Stimulated activated CD8-positive, alpha-beta memory T cell treated with anti-CD3 and anti-CD28 coated beads, Interleukin-4, amount 100 ng/mL, for 48 hours (primary cell): ENCODE measurements around the gene FOXA1.
"Not testable (repeated sequence)": the region's sequence is repeated elsewhere in the genome, so short reads cannot be mapped to it uniquely, and the experiment has no call there.

Experiments
- DNase-seq: peaks from one replicate; pipeline ENCODE4 v3.0.0-alpha.2; 2020

The FOXA1 gene

DNA sequence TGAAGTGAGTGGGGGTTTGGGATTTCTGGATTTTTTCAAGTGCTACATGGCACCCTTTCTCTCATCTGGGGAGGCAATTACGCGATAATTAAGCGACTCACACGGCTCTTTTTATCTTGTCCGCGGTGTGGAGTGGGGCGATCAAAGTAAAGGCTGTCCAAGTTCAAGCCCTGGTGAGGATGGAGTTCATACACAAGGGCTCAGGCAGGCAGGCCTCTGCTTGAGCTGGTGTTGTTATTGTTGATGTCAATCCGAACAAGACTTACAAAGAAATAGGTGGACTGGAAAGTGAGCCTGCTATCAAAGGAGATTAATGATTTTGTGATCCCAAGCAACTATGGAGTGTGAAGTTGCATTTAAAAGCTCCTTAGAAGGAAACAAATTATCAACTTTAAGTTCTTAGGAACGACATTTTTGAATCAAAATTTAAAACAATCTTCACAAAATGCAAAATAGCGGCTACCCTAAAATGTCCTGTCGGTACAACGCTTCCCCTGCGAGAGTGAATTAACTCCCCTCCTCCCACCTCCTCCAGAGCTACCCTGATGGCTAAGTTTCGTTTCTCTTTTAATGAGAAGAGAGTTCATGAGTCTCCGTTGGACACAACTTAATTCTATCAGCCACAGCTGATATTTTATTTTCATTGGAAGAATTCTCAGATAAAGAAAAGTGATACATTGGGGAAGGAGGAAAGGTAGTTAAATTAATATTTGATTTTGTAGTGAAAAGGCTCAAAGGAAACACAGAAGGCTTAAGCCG lies 5.9 kb downstream of the FOXA1 start:
- no peak for DNase-seq

- no peak for DNase-seq
These were observed 6.4 kb downstream of the FOXA1 start for GRCh38 chr14:37588667-37588955.

- DNase-seq, result no peak
These were observed 7.0 kb downstream of the FOXA1 start for GRCh38 chr14:37587881-37588666.

DNA sequence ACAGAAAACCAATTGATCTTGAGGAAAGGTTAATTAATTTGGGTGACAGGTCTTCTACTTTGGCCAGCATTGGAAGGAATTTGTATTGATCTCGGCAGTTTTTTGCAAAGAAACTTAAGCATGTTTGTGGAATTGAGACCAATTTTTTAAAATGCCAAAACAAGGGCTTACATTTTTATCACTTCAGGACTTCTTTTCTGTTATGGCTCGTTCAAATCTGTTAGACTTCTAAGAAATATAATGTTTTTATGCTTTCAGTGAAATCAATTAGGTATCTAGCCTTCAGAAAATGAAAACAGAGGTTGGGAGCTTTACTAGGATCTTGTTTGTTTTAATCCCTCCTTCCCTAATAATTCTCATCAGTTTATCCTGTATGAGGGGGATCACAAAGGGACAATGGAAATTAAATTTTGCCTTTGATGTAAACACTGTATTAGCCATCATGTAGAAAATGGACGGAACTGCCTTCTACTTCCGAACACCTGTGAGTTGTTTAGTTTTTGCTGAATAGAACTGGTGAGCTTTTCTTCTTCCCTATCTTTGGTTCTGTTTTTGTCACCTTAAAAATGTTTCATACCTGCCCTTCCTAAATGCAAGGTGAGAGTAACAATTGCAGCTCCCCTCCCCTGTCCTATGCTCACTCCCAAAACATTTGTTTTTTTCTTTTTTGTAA lies 7.8 kb downstream of the FOXA1 start:
- DNase-seq, result no peak

DNA sequence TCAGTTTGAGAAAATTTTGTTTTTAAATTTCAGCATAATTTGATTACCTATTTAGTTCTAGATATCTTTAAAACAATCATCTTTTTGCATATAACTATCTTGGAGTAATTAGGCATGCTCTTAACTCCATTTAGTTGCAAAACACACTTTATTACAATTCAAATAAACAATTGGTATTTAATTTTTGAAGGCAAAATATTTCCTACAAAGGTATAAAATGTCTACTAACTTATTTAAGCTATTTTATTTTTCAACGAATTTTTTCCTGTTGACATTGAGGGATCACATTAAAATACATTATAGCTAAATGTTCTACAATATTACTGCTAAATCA lies 8.3 kb downstream of the FOXA1 start:
- no peak for DNase-seq

DNA sequence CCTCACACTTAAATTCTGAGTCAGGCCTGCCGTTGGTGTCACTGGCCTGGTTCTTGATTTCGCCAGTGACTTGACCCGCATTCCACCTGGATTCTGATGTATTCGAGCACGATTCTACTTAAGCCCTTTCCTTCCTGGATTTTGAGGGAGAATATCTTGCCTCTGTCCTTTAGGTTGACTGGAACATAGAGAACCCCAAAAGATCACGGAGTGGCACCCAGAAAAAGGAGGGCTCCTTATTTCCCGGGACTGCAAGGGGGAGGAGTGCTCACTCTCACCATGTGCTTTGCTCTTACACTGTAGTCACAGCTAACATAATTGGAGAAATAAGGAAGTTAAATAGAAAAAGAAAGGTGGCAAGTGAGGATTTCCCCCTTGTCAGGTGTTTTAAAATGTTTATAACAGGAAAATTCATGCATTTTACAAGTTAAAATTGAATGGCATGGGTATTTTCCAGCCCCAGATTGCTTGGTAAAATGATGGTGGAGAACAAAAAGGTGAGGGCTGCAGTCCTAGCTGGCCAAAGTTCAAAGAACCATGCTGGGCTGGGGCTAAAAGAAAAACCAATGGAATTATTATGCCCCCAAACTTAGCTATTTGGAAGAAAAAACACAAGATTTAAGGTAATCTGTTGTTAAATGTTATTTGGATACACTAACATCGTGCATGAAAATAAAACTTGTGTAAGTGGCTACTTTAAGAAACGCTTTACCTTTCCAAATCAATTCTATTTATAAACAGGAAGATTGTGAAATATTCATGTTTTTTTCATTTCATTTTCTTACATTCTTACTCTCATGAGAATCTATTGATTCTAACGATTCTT lies 8.9 kb downstream of the FOXA1 start:
- no peak for DNase-seq

DNA sequence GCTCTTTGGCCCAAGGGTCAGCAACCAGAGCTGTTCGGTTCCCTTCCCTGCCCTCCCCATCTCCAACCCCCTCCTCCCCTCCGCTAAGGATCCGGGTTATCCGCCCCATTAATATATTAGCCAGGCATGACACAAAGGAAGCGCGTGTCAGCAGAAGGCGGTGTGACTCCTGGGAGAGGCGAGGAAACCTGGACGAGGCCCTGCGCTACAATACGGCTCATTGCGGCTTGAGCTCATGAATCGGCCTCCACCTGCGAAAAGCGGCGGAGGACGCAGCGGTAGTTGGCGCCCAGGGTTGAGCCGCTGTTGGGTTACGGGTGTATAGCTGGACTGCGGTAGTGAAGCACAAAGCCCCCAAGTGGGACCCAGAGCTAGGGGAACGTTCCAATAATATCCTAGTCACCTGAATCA lies 9.9 kb downstream of the FOXA1 start:
- no peak for DNase-seq

DNA sequence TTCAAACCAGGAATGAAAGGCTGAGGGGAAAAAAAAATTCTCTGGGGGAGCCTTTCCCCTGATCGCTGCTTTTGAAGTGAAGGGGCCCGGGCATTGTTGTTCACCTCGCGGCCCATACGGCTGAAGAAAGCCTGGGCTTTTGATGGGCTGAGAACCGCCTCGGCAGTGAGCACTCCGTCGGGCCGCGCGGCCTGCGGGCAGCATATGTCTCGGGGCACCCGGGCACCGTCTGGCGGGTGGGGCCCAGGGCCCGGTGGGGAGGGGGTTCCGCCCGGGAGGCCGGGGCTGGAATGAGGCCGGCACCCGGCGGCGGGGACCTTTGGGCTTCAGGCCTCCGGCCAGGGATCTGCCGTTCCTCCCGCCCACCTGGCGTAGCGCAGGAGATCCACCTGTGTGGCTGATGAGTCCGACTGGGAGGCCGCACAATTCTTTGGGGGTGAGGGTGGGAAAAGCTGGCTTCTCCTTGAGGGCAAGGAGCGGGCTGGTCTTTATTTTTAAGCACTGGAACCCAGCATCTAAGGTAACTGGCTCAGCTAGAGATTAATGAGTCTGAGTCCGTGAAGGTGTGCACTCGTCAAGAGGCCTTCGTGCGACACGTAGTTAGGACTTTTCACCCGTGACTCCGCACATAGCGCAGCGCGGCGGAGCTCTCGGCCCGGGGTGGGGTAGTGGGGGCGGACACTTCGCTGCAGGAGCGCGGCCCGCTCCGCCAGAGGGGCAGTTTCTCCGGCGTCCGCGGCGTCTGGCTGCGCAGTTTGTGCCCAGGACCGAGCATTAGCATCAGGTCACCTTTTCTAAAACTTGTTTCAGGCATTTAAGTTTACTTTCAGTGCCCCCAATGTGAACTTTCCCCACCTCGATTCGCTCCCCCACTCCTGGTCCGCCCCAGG lies 10.6 kb downstream of the FOXA1 start:
- no peak for DNase-seq

GRCh38 chr14:37583358-37584210 lies 11.5 kb downstream of the FOXA1 start:
- DNase-seq, result no peak

DNA sequence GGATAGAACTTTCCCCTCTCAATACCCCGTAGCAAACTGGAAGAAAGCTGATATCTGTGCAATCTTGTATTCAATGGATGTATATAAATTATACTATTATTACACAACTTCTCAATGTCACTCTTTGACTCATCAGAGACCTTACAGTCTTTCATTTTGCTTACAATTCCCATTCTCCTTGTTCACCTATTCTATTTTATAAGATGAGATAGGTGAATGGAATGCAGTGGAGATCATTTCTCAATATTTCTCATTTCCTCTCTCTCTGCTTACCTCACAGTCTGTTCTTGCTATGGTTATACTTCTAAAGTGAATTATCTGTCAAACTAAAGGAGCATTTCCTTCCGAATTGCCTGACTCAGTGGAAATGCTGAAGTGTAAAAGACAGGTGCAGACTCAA lies 14.9 kb downstream of the FOXA1 start:
- DNase-seq, result no peak

- DNase-seq, result no peak
These were observed 15.8 kb downstream of the FOXA1 start for GRCh38 chr14:37579274-37579673.

GRCh38 chr14:37573356-37573755 lies 21.7 kb downstream of the FOXA1 start:
- no peak for DNase-seq

GRCh38 chr14:37571391-37571790 lies 23.7 kb downstream of the FOXA1 start:
- DNase-seq, result no peak

DNA sequence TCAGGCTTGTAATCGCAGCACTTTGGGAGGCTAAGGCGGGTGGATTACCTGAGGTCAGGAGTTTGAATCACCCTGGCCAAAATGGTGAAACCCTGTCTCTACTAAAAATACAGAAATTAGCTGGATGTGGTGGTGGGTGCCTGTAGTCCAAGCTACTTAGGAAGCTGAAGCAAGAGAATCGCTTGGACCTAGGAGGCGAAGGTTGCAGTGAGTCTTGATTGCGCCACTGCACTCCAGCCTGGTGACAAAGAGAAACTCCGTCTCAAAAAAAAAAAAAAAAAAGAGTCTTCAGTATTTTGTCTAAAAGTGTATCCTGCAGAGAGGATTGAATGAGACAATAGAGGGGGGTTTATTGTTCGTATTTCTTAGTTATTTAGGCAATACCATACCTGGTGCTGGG lies 25.3 kb downstream of the FOXA1 start:
- no peak for DNase-seq

DNA sequence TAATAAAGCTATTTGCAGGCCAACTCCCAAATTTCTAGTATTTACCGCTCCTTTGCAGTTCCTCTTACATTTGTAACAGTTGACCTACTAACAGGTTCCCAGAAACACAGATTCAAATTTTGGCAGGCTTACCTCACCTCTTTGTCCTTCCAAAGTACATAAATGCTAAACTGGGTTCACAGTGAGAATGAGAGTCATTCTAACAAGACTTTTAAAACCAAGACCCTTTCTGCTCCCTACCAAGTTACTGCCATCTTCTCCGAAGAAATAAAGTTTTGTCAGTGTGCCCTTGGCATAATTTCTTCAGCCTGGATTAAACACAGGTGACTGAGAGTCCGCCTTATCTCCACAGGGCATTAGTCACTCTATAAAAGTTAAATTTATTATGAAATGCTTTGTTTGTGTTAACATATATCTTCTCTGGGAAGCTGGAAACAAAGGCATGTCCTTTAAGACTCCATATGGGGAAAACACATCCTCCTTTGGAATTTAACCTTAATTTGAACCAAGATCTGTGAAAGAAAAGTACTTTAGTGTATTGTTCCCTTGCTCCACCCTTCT lies 28.2 kb downstream of the FOXA1 start:
- DNase-seq, result no peak

DNA sequence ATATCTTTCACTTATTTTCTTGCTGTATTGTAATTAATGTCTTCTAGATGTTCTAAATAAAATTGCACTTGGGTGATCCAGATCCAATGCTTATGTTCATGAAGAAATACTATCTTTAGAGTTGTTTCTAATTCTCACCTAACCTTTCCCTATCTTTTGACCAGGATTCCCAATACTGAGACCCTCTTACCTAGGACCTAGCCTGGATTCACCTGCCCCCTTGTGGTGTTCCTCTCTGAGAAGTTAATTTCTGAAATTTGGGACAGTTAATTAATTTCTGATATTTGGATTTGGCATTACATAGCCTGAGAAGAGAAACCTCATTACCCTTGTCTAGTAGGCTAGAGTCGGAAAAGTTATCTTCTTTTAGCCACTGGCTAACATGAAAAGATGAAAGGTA lies 29.5 kb downstream of the FOXA1 start:
- no peak for DNase-seq

DNA sequence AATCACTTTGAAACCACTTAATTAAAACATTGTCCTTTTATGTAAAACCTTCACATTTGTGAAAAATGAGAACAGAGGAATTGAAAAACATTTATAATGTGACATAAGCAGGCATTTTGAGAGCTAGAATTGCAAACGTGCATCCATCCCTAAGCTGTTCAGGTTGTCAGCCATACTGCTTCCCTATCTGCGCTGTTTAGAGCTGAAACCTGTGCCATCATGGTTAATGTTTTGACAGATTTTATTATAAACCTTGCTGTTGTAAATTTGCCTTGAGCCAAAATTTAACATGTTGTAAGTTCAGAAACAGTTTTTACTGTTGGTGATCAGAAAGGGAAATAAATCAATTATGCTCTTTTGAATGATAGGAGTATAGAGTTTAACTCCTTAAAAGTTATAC lies 31.9 kb downstream of the FOXA1 start:
- DNase-seq, result no peak

GRCh38 chr14:37559386-37559785 lies 35.7 kb downstream of the FOXA1 start:
- DNase-seq, result no peak

DNA sequence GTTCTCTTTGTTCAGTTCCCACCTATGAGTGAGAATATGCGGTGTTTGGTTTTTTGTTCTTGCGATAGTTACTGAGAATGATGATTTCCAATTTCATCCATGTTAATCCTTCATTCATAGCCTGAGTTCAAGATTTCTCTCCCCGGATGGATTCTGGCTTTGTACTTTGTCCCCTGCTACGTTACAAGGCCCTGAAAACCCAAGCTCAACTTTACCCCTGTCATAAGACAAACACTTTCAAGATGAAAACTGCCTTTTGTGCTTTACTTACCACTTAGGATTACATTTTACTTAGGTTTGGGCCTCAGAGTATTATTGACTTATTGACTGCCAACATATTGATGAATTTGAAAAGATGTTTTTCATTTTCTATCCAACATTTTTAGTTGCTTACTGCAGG lies 36.3 kb downstream of the FOXA1 start:
- no peak for DNase-seq

GRCh38 chr14:37555596-37555995 lies 39.5 kb downstream of the FOXA1 start:
- not testable (repeated sequence) for DNase-seq

DNA sequence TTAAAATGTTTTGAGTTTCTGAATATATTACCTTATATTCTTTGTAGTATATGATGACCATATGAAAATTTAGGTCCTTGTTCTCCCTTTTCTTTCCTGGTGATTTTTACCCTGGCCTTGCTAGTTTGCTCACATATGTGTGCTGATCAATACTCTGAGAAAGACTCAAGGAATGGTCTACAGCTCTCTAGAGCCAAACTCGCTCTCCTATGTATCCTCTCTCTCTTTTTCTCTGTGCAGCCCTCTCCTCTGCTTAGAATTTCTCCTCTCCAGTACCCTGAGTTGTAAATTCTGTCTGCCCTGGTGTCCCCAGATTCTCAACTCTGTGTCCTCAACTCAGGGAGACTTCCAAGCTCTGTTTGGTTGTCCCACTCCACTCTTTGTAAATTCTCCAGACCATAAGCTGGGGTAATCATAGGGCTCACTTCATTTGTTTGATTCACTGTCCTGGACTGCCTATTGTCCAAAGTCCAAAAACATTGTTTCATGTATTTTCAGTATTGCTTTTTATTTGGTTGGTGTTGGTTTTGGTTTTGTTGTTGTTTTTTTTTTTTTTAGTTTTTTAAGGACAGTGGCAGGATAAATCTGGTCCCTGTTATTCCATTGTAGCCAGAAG lies 41.0 kb downstream of the FOXA1 start:
- DNase-seq, result no peak
